Endothelial cell of umbilical vein (primary cell): ENCODE data around the gene RCAN3. TPM values are rescaled to one million over a fixed set of nuclear protein-coding genes. Genes with fewer than 3 reads are reported as not detected.

Experiments used
- BruUV-seq: library from RNA; stranded (reverse); fragments of 400-500 nt; replicated peaks from 2 replicates; lab custom pipeline; 2021; lab: Mats Ljungman, UMichigan
- CTCF ChIA-PET: fragments of 300-600, 350-600 bp; sonication (Branson Sonifier 250); formaldehyde crosslinking; loops from one replicate; lab custom pipeline; 2021; ENCODE audit warnings: antibody characterized with exemption, inconsistent platforms; lab: Charles Lee
- POLR2A ChIA-PET: fragments of 300-600, 350-600 bp; sonication (Branson Sonifier 250); formaldehyde crosslinking; loops from one replicate; lab custom pipeline; 2021; ENCODE audit warnings: antibody characterized with exemption, inconsistent platforms; lab: Charles Lee
- DNase-seq: peaks from one replicate; pipeline ENCODE4 v3.0.0-alpha.2; 2011; ENCODE audit warnings: low read depth, low spot score
- FAIRE-seq: peaks from 2 replicates; lab custom pipeline; 2011; peaks lifted over from hg19 to GRCh38; lab: Jason Lieb, UNC
- H2AFZ ChIP-seq: 2 replicates; pipeline ENCODE4 v1.6.0; 2012; ENCODE audit warnings: low read depth, low read length, control low read depth, inconsistent platforms
- H3K27ac ChIP-seq: 2 replicates; pipeline ENCODE4 v1.5.1; 2011; ENCODE audit warnings: low read depth, mild to moderate bottlenecking, control low read depth, low read length, moderate library complexity; ENCODE audit not compliant: insufficient read depth
- H3K27me3 ChIP-seq, 2 experiments: 2 replicates each; pipeline versions ENCODE4 v1.6.0 to v1.6.1; 2011; ENCODE audit warnings: low read length in 2 of 2, mixed read lengths in 1 of 2; ENCODE audit not compliant: control insufficient read depth in 2 of 2, insufficient read depth in 2 of 2
- H3K36me3 ChIP-seq, 2 experiments: 2 replicates in 1 of 2; 3 replicates in 1 of 2; pipeline ENCODE4 v1.5.1; 2011; ENCODE audit warnings: low read length in 2 of 2, mild to moderate bottlenecking in 1 of 2, moderate library complexity in 1 of 2; ENCODE audit not compliant: control insufficient read depth in 2 of 2, insufficient read depth in 2 of 2; ENCODE audit errors: extremely low read depth in 1 of 2
- H3K4me1 ChIP-seq: 3 replicates; pipeline ENCODE4 v1.5.1; 2011; ENCODE audit warnings: mild to moderate bottlenecking, low read length; ENCODE audit not compliant: control insufficient read depth, insufficient read depth; ENCODE audit errors: extremely low read depth
- H3K4me2 ChIP-seq: 2 replicates; pipeline ENCODE4 v1.6.1; 2011; ENCODE audit warnings: low read length, control low read depth, mixed read lengths; ENCODE audit not compliant: insufficient read depth
- H3K4me3 ChIP-seq, 3 experiments: fragments of 200-600 bp in 1 of 3; sonication (generic), shearing (Covaris generic) in 1 of 3; replicated peaks in 1 of 3; 2 replicates each; pipeline ENCODE4 v1.5.1; 2011 to 2016; ENCODE audit warnings: control low read depth in 3 of 3, low read length in 3 of 3, mild to moderate bottlenecking in 2 of 3, inconsistent platforms in 1 of 3, low read depth in 1 of 3, moderate library complexity in 1 of 3; ENCODE audit not compliant: insufficient read depth in 1 of 3
- H3K79me2 ChIP-seq: 2 replicates; pipeline ENCODE4 v1.6.0; 2012; ENCODE audit warnings: low read length, inconsistent platforms; ENCODE audit not compliant: control insufficient read depth, insufficient read depth
- H3K9ac ChIP-seq: replicated peaks from 2 replicates; pipeline ENCODE3; 2011; ENCODE audit warnings: low read length, control low read depth; ENCODE audit not compliant: insufficient read depth; ENCODE audit errors: extremely low read depth
- H3K9me1 ChIP-seq: replicated peaks from 3 replicates; pipeline ENCODE4 v1.6.0; 2011; ENCODE audit warnings: mild to moderate bottlenecking, low read length; ENCODE audit not compliant: control insufficient read depth, insufficient read depth; ENCODE audit errors: extremely low read depth
- H3K9me3 ChIP-seq: replicated peaks from 2 replicates; pipeline ENCODE4 v1.5.1; 2012; ENCODE audit warnings: low read length, inconsistent platforms; ENCODE audit not compliant: control insufficient read depth, insufficient read depth
- H4K20me1 ChIP-seq: replicated peaks from 2 replicates; pipeline ENCODE3; 2011; ENCODE audit warnings: mild to moderate bottlenecking, low read length; ENCODE audit not compliant: control insufficient read depth, insufficient read depth; ENCODE audit errors: extremely low read depth
- CTCF ChIP-seq, 2 donors: IDR thresholded peaks; 1 replicate in 1 of 2; 2 replicates in 1 of 2; pipeline ENCODE4 v1.5.1; 2011; ENCODE audit warnings: low read length in 2 of 2, mild to moderate bottlenecking in 2 of 2, moderate library complexity in 2 of 2, control low read depth in 1 of 2, inconsistent platforms in 1 of 2, low read depth in 1 of 2; ENCODE audit not compliant: insufficient read depth in 1 of 2; ENCODE audit errors: extremely low read depth in 1 of 2
- EZH2 ChIP-seq: IDR thresholded peaks from 2 replicates; pipeline ENCODE4 v1.6.1; 2012; ENCODE audit warnings: borderline replicate concordance, low read depth, mild to moderate bottlenecking, moderate library complexity, low read length, inconsistent platforms; ENCODE audit not compliant: severe bottlenecking
- FOS ChIP-seq: IDR thresholded peaks from 2 replicates; pipeline ENCODE4 v1.6.1; 2011; ENCODE audit warnings: mild to moderate bottlenecking, low read length, moderate library complexity, borderline replicate concordance; ENCODE audit not compliant: insufficient read depth
- JUN ChIP-seq: IDR thresholded peaks from 2 replicates; pipeline ENCODE4 v1.6.1; 2011; ENCODE audit warnings: borderline replicate concordance, low read depth; ENCODE audit not compliant: insufficient read length, insufficient read depth
- MYC ChIP-seq: IDR thresholded peaks from one replicate; pipeline ENCODE4 v1.6.1; 2011; ENCODE audit warnings: mild to moderate bottlenecking, low read depth, low read length
- dilution Hi-C: fragments of 300-500 bp; cut with MboI; formaldehyde crosslinking; loops from one replicate; pipeline ENCODE4 v1.15.0; 2019; ENCODE audit warnings: low sequenced_read_pairs; ENCODE audit not compliant: extremely low pct_ligation_motif_present
- intact Hi-C: fragments of 100-400 bp; cut with micrococcal nuclease; formaldehyde crosslinking; loops from one replicate; pipeline ENCODE4 v1.10.0; 2022
- polyA plus RNA-seq, 4 experiments: library from polyadenylated mRNA; depleted of rRNA in 3 of 4; stranded (reverse) in 3 of 4; unstranded in 1 of 4; fragments of >200 nt; gene quantifications; 2 replicates each; pipeline versions ENCODE4 v1.2.1 to v1.2.3, GENCODE V29; 2011 to 2012; ENCODE audit warnings: missing spikeins in 1 of 4
- total RNA-seq: library from RNA; stranded (reverse); gene quantifications from 2 replicates; pipeline ENCODE4 v1.2.3, GENCODE V29; 2021

RCAN3 gene
- total and polyA plus RNA-seq, 2 donors (not counting 3 experiments of a cell fraction or from before 2014, with no cell fraction given), result 0.99 to 5.1 TPM

- FAIRE-seq (no peak), DNase-seq (no peak)
- H4K20me1 ChIP-seq, result no peaks in the 10 kb centered on the region
- H3K4me3 ChIP-seq, result no peak overlapping the region
- no TSS peak for BruUV-seq
- intact Hi-C loops (no loop called here), dilution Hi-C loops (no loop called here)
- ChIA-PET CTCF (interaction anchor here (0.8 kb wide), 1 partner anchor 23 kb away, joined by 4 read pairs; no protein-coding TSS in a partner anchor), POLR2A (no interaction called here)
- H2AFZ ChIP-seq, result no peak overlapping the region
- TF ChIP-seq MYC (no peak), CTCF (IDR thresholded peaks at IDR 0.05; ENCODE audit: extremely low read depth in 1 of 2, insufficient read depth in 1 of 2, low read depth in 1 of 2, low read length in 2 of 2) (no peak), EZH2 (no peak), JUN (no peak)
- no peak overlapping the region for H3K4me2 ChIP-seq
- no peak overlapping the region for H3K9ac ChIP-seq
- H3K79me2 ChIP-seq, result no peaks in the 10 kb centered on the region
- H3K27me3 ChIP-seq, result peaks cover 2 to 4% of the 10 kb centered on the region in 2 experiments
- no peaks in the 10 kb centered on the region for H3K36me3 ChIP-seq
- no peaks in the 10 kb centered on the region for H3K4me1 ChIP-seq
- no peaks in the 10 kb centered on the region for H3K9me1 ChIP-seq
- H3K27ac ChIP-seq, result no peak overlapping the region
- no peaks in the 10 kb centered on the region for H3K9me3 ChIP-seq
These were observed 62.1 kb downstream of the RCAN3 start for GRCh38 chr1:24564695-24565094.

DNA sequence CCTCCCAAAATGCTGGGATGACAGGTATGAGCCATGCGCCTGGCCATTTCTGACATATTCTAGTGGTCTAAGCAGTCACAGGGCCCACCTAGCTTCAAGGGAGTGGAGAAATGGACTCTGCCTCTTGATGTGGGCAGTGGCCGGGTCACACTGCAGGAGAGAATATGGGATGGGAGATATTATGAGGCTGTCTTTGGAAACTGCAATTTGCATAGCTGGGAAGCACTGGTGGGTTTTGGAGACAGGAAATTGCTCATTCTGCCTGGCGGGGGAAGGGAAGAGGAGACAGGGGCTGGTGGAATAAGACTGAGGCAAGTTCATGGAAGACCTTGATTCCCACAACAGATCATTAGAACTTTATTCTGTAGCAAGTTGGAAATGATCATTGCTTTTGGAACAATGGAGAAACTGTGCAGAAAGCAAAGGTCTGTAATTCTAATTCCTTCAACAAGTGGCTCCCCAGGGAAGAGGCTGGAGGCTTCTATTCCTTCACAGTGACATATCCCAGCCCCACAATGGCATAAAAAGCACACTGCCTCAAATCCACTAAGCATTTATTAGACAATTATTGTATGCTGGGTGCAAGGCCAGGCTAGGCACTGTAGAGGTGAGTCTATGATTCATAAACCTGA lies 63.7 kb downstream of the RCAN3 start:
- CTCF ChIA-PET, result interaction anchor here (1.0 kb wide), 1 partner anchor 21 kb away, joined by 4 read pairs; no protein-coding TSS in a partner anchor
- BruUV-seq, result no TSS peak
- Histone ChIP-seq H3K79me2 (no peaks in the 10 kb centered on the region), H3K4me3 (no peak overlapping the region), H3K4me2 (no peak overlapping the region), H2AFZ (no peak overlapping the region), H3K9me1 (no peaks in the 10 kb centered on the region), H3K9ac (no peak overlapping the region), H3K9me3 (no peaks in the 10 kb centered on the region), H3K27me3 (peaks cover 2 to 4% of the 10 kb centered on the region in 2 experiments), H3K36me3 (no peaks in the 10 kb centered on the region), H4K20me1 (no peaks in the 10 kb centered on the region), H3K27ac (no peak overlapping the region), H3K4me1 (no peaks in the 10 kb centered on the region)
- no peak for TF ChIP-seq MYC
- TF ChIP-seq FOS, result peak; percentile 34
- intact Hi-C loops, result no loop called here
- dilution Hi-C loops, result no loop called here
- DNase-seq (no peak), FAIRE-seq (peak; percentile 18)
- POLR2A ChIA-PET, result no interaction called here
